ENCODE results near the gene CTTN. TPM values are rescaled to one million over a fixed set of nuclear protein-coding genes. Genes with fewer than 3 reads are reported as not detected.

The CTTN gene
- total RNA-seq, 1 experiment from 2014 or later: 533 TPM

- Histone ChIP-seq H4K20me1 (ENCODE audit: insufficient read depth) (peaks cover 77% of the 10 kb centered on the region), H3K36me3 (ENCODE audit: low read depth) (peaks cover 58% of the 10 kb centered on the region), H3K4me1 (replicated peaks; ENCODE audit: insufficient read depth) (no peaks in the 10 kb centered on the region), H3K79me2 (ENCODE audit: low read depth) (no peaks in the 10 kb centered on the region), H3K9me3 (ENCODE audit: insufficient read depth, low read depth) (no peaks in the 10 kb centered on the region), H3F3A (ENCODE audit: insufficient read depth, low read depth) (peaks cover 23% of the 10 kb centered on the region; the same call in 1 of the 2 replicates), H3K4me2 (no peak overlapping the region), H3K9me2 (ENCODE audit: insufficient read depth) (no peaks in the 10 kb centered on the region), H3K4me3 (no peak overlapping the region), H3K27ac (no peak overlapping the region), H2AFZ (no peak overlapping the region), H3K27me3 (ENCODE audit: insufficient read depth, low read depth) (no peaks in the 10 kb centered on the region)
- POLR2A ChIA-PET (ENCODE audit: unreplicated experiment): no interaction called here
- TF ChIP-seq EZH2 (IDR thresholded peaks at IDR 0.05; ENCODE audit: low read depth) (no peak), CTCF (conservative IDR thresholded peaks at IDR 0.05) (no peak)
- no peak for DNase-seq
- intact Hi-C loops (cut with micrococcal nuclease; ENCODE audit: unreplicated experiment): no loop called here
- CTCF ChIA-PET: no interaction called here
- no TSS peak for BruUV-seq (replicated peaks)
Observed at GRCh38 chr11:70413151-70413550, 14.8 kb downstream of the CTTN start.

GRCh38 chr11:70414341-70415100, 16.2 kb downstream of the CTTN start:
- H2AFZ ChIP-seq: no peak overlapping the region
- no TSS peak for BruUV-seq (replicated peaks)
- no peak for DNase-seq
- H3K4me2 ChIP-seq: no peak overlapping the region
- ChIA-PET POLR2A (ENCODE audit: unreplicated experiment) (no interaction called here), CTCF (no interaction called here)
- H3K9me3 ChIP-seq (ENCODE audit: insufficient read depth, low read depth): no peaks in the 10 kb centered on the region
- peaks cover under 1% of the 10 kb centered on the region; the same call in 1 of the 2 replicates for H3K79me2 ChIP-seq (ENCODE audit: low read depth)
- TF ChIP-seq CTCF (conservative IDR thresholded peaks at IDR 0.05) (no peak), EZH2 (IDR thresholded peaks at IDR 0.05; ENCODE audit: low read depth) (no peak)
- H3K9me2 ChIP-seq (ENCODE audit: insufficient read depth): no peaks in the 10 kb centered on the region
- H3K27ac ChIP-seq: no peak overlapping the region
- no peaks in the 10 kb centered on the region for H3K4me1 ChIP-seq (replicated peaks; ENCODE audit: insufficient read depth)
- H3K27me3 ChIP-seq (ENCODE audit: insufficient read depth, low read depth): no peaks in the 10 kb centered on the region
- peaks cover 19% of the 10 kb centered on the region; the same call in 1 of the 2 replicates for H3F3A ChIP-seq (ENCODE audit: insufficient read depth, low read depth)
- peaks cover 58% of the 10 kb centered on the region for H3K36me3 ChIP-seq (ENCODE audit: low read depth)
- intact Hi-C loops (cut with micrococcal nuclease; ENCODE audit: unreplicated experiment): no loop called here
- no peak overlapping the region for H3K4me3 ChIP-seq
- H4K20me1 ChIP-seq (ENCODE audit: insufficient read depth): peaks cover 76% of the 10 kb centered on the region

GRCh38 chr11:70415191-70415590, 16.9 kb downstream of the CTTN start:
- H3K27ac ChIP-seq: no peak overlapping the region
- DNase-seq: no peak

More at GRCh38 chr11:70415191-70415590, 16.9 kb downstream of the CTTN start:
- H3K4me1 ChIP-seq (replicated peaks; ENCODE audit: insufficient read depth): no peaks in the 10 kb centered on the region
- H3K36me3 ChIP-seq (ENCODE audit: low read depth): peaks cover 62% of the 10 kb centered on the region
- intact Hi-C loops (cut with micrococcal nuclease; ENCODE audit: unreplicated experiment): no loop called here
- BruUV-seq (replicated peaks): no TSS peak
- H3K27me3 ChIP-seq (ENCODE audit: insufficient read depth, low read depth): no peaks in the 10 kb centered on the region
- H3K4me2 ChIP-seq: no peak overlapping the region
- H3K9me2 ChIP-seq (ENCODE audit: insufficient read depth): no peaks in the 10 kb centered on the region
- ChIA-PET CTCF (no interaction called here), POLR2A (ENCODE audit: unreplicated experiment) (no interaction called here)
- H3K4me3 ChIP-seq: no peak overlapping the region
- H2AFZ ChIP-seq: no peak overlapping the region
- H4K20me1 ChIP-seq (ENCODE audit: insufficient read depth): peaks cover 75% of the 10 kb centered on the region
- H3K9me3 ChIP-seq (ENCODE audit: insufficient read depth, low read depth): no peaks in the 10 kb centered on the region
- peaks cover 5% of the 10 kb centered on the region; the same call in 1 of the 2 replicates for H3K79me2 ChIP-seq (ENCODE audit: low read depth)
- H3F3A ChIP-seq (ENCODE audit: insufficient read depth, low read depth): peaks cover 20% of the 10 kb centered on the region; the same call in 1 of the 2 replicates
- TF ChIP-seq CTCF (conservative IDR thresholded peaks at IDR 0.05) (peak; percentile 50; the same call in 1 of the 2 replicates), EZH2 (IDR thresholded peaks at IDR 0.05; ENCODE audit: low read depth) (no peak)

Measured in PC-9 (cell line).